DOHH2 (cell line): ENCODE results near the gene ZSCAN10.

Experiments used
- EZH2phosphoT487 ChIP-seq: fragments of 200-600 bp; sonication (generic); IDR thresholded peaks from 2 replicates; pipeline ENCODE4 v1.6.1; 2017; ENCODE audit warnings: borderline replicate concordance, mild to moderate bottlenecking, antibody characterized with exemption, low read length, moderate library complexity, mixed read lengths
- TF ChIP-seq, protein P1 (sequence below): fragments of 200-600 bp; sonication (generic); IDR thresholded peaks from one replicate; pipeline ENCODE4 v1.5.1; 2014; ENCODE audit warnings: antibody characterized with exemption, mild to moderate bottlenecking, low read depth, low read length; ENCODE audit not compliant: poor library complexity, severe bottlenecking

GRCh38 chr16:3141781-3142311 is 42.8 kb upstream of the ZSCAN10 start:
- TF ChIP-seq, protein P1, sequence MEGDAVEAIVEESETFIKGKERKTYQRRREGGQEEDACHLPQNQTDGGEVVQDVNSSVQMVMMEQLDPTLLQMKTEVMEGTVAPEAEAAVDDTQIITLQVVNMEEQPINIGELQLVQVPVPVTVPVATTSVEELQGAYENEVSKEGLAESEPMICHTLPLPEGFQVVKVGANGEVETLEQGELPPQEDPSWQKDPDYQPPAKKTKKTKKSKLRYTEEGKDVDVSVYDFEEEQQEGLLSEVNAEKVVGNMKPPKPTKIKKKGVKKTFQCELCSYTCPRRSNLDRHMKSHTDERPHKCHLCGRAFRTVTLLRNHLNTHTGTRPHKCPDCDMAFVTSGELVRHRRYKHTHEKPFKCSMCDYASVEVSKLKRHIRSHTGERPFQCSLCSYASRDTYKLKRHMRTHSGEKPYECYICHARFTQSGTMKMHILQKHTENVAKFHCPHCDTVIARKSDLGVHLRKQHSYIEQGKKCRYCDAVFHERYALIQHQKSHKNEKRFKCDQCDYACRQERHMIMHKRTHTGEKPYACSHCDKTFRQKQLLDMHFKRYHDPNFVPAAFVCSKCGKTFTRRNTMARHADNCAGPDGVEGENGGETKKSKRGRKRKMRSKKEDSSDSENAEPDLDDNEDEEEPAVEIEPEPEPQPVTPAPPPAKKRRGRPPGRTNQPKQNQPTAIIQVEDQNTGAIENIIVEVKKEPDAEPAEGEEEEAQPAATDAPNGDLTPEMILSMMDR = no peak
- TF ChIP-seq EZH2phosphoT487 = no peak
